Liver (tissue), 3 donors: ENCODE results near the gene PLCL1.

Experiments
- ATF3 ChIP-seq: IDR thresholded peaks from 2 replicates; pipeline ENCODE4 v1.6.1; 2016; ENCODE audit warnings: antibody characterized with exemption
- CTCF ChIP-seq: fragments of 150-350 bp; IDR thresholded peaks from 2 replicates; pipeline ENCODE4 v1.5.1; 2017; ENCODE audit warnings: improper control_type of control experiment, low read depth, low read length; ENCODE audit not compliant: missing input control
- FOXA1 ChIP-seq: IDR thresholded peaks from 2 replicates; pipeline ENCODE4 v1.6.1; 2016; ENCODE audit warnings: antibody characterized with exemption
- JUND ChIP-seq, 2 donors: IDR thresholded peaks; 2 replicates each; pipeline ENCODE4 v1.6.1; 2016; ENCODE audit warnings: antibody characterized with exemption in 2 of 2
- donor health status: healthy.
- donor health status: healthy.

- TF ChIP-seq CTCF (no peak), JUND (IDR thresholded peaks at IDR 0.05) (no peak), ATF3 (no peak), FOXA1 (no peak)
Measured at GRCh38 chr2:198062826-198063225, 258.4 kb downstream of the PLCL1 start.
